HG02938 (cell line): ENCODE data around the gene COL10A1.

Experiments used
- ATAC-seq: cut with Tn5 transposase; IDR thresholded peaks from one replicate; pipeline ENCODE4 v1.9.1; 2021; ENCODE audit warnings: mild to moderate bottlenecking, moderate library complexity; ENCODE audit not compliant: unreplicated experiment

The COL10A1 gene

DNA sequence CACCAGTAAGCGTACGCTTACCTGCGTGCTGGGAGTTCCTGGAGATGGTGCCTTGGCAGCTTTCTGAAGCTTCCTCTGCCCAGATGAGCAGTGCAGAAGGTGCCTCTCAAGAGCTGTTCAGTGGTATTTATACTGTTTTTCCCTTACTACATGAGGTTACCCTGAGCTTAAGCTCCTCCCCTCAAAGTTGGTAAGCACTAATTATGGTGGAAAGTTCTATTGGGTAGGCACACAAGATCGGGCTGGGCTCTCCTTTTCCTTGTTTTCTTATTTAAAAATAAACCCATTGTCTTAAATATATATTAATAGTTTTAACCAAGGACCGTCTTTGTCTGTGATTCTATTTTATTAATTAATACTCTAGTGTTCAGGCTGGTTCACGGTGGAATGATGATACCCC lies at the start of gene COL10A1:
COL10A1 (minus strand) TSS at position 101 of the 400 bp plus-strand sequence. CDS start 640 bp downstream, outside the sequence.
- no peak for ATAC-seq

DNA sequence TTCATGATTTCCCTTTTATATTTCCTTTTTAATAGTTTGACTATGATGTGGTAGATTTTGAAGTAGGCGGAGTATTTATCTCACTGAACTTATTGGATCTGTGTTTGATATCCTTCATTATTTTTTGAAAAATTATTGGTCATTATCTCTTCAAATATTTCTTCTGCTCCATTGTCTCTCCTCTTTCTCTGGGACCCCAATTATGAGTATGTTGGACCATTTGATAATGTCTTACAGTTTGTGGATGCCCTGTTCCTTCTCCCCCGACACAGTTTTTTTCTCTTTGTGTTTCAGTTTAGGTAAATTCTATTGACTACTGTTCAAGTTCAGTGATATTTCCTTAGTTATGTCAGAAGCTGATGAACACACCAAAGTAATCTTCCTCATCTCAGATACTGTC lies 49.4 kb upstream of the COL10A1 start:
- ATAC-seq, result no peak

DNA sequence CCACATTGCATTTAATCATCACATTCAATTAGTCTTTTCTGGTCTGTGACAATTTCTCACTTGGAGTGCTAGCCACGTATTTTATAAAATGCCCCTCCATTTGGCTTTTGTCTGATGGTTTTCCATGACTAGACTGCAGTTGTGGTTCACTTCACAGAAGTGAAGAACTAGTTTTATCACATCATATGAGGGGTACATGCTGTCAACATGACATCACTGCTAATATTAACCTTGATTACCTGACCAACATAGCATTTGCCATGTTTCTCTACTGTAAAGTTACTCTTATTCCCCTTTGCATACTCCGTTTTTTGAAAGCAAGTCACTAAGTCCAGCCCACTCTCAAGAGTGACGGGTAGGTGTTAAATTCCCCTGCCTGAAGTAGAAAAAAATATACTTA lies 48.0 kb upstream of the COL10A1 start:
- no peak for ATAC-seq

DNA sequence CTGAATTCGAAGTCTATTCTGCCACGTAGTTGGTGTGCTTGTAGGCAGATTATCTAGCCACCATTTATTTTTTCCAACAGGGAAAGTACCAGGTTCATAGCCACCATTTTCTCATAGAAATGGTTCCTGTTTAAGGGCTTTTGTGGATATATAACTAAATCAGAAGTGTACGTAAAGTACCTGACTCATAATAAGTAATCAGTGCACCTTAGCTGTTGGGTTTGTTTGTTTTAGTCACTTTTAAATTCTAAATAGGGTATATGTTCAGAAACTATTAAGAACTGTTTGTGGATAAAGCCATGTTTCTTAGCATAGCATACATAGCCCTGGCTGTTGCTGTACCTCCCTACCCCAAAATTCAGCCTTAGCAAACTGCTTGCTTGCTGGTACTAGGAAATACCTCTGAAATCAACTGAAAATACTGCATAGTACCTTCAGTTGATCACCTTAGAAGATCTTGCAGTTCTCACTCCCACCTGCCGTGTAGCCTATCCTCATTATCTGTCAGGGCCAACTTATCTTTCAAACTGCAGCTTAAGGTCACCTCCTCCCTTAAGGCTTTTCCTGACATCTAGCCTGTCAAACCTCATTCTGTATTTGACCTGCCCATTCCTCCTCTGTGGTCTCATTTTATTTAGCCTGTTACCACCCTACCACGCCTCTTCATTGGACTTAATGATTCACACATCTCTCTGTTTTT lies 44.6 kb upstream of the COL10A1 start:
- no peak for ATAC-seq

DNA sequence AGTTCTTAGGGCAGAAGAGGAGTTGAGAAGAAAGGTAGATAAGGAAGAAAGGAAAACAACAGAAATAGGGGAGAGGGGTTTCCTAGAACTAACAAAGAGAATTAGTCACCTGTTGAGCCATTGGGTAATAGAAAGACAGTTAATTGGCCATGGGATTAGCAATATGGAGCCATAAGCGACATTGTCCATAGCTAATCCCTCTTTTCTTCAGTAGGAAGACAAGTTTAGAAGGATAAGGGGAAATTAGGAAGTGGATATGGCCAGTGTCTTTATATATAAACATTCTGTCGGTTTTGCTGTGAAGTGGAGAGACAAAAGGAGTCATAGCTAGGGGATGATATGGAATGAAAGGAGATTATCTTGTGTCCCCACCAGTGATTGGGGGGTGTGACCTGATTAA lies 43.9 kb upstream of the COL10A1 start:
- no peak for ATAC-seq

DNA sequence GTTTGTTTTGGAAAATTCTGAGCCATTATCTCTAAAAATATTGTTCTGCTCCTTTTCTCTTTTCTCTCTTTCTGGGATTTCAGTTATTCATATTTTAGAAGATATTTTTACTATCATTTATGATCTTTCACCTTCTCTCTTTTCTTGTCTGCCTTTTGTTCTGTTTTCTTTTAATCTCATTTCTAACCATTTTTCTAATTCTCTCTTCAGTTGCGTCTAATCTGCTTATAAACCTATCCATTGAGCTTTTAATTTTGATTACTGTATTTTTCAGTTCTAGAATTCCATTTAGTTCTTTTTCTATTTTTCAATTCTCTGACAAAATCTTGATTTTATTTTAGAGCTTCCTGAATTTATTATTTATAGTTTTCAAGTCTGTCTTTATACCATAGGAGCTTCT lies 42.2 kb upstream of the COL10A1 start:
- no peak for ATAC-seq

DNA sequence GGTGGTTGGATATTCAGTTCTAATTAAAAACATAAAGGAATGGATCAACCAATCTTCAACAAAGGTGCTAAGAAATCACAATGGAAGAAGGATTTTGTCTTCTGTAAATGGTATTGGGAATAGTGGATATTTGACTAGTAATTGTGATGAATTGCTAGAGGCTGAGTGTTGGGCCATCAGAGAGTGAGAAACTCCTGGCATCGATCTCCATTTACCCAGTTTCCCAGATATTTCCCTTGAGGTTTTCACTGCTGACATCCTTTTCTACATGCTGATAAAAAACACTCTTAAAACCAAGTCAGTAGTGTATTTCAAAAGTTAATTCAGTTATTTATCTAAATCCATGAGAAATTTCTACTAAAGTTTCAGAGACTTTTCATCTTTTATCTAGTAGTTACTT lies 40.4 kb upstream of the COL10A1 start:
- no peak for ATAC-seq

DNA sequence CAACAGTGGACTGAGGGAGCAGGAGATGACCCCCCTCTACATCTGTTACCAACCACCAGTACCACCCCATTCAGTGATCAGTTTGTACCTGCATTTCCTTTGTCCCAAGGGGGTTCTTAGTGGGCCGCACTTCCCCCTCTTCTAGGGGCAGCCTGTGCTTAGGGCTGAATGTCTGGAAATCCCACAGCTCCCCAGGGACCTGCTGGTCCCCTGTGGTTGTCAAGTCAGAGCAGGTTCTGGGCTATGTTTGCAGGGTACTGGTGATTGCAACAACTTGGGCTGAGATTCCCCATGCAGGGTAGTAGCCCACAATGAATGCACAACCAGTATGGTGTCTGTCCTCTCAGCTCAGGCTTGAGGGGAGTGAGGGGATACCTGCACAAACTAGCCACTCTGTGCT lies 39.7 kb upstream of the COL10A1 start:
- ATAC-seq, result no peak

DNA sequence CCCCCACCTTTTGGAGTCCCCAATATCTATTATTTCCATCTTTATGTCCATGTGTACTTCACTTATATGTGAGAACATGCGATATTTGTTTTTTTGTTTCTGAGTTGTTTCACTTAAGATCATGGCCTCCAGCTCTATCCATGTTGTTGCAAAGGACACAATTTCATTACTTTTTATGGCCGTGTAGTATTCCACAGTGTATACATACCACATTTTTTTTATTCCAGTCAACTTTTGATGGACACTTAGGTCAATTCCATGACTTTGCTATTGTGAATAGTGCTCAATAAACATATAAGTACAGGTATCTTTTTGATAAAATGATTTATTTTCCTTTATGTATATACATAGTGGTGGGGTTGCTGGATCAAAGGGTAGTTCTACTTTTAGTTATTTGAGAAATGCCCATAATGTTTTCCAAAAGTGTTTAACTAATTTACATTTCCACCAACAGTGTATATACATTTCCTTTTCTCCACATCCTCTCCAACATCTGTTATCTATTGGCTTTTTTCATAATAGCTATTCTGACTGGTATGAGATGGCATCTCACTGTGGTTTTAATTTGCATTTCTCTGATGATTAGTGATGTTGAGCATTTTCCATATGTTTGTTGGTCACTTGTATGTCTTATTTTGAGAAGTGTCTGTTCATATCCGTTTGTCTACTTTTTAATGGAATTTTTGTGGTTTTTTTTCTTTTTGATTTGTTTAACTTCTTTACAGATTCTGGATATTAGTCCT lies 34.0 kb upstream of the COL10A1 start:
- peak; percentile 52 for ATAC-seq

DNA sequence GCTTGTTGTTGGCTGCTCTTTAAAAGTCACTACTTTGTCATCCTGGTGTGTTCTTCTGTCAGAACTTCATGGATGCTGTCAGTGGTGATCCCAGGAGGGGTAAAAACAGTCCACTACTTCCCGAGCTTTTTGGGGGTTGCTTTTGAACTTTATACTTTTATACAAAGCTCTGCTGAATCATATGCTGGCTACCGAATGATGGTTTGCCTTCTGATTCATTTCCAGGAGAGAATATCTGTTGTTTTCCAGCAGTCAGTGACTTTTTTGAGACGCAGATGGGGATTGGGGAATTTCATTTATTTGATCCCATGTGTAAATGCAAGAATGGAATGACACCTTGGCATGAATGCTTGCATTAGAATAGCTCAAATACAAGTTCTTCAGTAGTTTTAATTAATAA lies 32.7 kb upstream of the COL10A1 start:
- ATAC-seq, result no peak

DNA sequence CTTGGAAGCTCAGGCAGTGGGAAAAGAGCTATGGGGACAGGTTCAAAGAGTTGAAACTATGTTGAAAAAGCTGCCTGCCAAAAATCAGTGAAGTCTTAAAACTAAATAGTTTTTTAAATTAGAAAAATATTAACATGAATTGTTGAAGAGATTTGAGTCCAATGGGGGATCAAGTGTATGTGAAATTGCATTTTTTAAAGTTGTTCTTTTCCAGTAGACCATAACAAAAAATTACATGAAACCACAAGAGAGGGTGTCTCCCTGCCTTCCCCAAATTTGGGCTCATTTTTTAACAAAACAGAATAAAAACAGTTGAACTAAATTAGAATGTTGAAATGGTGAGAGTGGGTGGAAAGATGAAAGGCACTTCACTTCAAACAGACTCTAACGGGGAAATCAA lies 31.5 kb upstream of the COL10A1 start:
- ATAC-seq, result no peak

DNA sequence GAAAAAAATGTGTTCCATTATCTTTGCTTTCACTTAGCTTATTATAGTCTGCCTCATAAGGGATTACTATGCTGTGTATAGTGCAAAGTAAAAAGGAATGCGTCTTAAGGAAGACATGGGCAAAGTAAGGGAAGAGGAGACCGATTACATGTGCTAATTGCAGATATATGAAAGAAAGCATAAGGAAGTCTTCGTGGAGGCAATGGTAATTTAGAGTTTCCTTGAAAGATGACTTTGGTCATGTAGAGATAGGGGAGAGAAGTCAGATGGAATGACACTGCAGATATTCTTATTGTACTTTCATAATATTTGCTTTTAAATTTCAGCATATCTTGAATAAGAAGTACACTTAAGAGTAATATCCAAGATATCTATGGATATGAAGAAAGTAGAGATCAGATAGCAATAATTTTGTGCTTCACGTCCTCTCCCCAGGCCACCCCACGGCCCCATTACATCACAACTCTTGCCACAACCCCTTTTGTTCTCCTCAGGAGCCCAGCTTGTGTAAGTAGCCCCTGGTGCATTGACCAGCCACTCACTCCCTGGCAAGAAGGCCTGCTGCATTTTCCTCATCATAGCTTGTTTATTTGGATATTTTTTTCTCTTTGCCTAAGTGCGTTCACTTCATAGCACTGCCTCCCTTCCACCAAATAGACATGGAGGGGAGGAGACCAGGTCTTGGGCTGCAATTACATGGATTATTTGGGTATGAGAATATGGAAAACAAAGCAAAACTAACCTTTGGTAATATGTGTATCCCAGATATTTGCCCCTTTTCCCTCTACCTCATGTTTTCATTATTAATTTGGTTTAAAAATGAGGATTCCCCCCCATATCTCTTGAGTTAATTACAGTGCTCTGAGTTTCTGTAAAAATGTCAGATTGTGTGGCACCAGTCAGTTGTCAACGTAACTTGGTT lies 30.7 kb upstream of the COL10A1 start:
- no peak for ATAC-seq

DNA sequence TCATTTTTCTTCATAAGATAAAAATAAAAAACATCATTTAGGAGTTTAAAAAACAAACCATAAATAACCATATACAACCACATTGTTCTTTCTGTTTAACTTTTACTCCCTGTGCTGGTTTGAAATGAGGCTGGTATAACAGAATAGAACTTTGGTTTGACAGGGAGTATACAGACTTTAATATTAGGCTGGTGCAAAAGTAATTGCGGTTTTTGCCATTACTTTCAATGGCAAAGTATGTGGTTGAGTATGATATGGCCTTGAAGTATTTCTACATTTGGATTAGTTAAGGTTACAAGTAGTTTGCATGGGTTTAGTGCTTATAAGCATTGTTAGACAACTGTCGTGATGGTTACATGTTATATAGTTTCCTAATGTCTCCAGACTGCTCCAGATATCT lies 29.0 kb upstream of the COL10A1 start:
- ATAC-seq, result no peak

DNA sequence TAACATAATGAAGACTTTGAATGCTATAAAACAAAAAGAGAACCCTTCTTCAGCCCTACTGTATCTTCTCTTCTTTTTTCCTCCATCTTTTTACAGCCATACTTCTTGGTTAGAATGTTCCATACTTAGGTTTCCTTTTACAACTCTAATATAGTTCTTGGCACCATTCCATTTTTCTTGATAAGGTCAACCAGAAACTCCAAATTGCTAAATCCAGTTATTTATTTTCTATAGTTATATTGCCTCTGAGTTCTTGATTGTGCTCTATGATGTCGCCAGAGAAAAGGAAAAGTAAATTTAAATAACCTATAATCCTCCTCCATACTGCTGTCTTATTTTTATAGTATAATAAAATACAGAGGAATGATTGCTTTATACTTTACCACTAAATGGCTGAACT lies 26.7 kb upstream of the COL10A1 start:
- no peak for ATAC-seq

DNA sequence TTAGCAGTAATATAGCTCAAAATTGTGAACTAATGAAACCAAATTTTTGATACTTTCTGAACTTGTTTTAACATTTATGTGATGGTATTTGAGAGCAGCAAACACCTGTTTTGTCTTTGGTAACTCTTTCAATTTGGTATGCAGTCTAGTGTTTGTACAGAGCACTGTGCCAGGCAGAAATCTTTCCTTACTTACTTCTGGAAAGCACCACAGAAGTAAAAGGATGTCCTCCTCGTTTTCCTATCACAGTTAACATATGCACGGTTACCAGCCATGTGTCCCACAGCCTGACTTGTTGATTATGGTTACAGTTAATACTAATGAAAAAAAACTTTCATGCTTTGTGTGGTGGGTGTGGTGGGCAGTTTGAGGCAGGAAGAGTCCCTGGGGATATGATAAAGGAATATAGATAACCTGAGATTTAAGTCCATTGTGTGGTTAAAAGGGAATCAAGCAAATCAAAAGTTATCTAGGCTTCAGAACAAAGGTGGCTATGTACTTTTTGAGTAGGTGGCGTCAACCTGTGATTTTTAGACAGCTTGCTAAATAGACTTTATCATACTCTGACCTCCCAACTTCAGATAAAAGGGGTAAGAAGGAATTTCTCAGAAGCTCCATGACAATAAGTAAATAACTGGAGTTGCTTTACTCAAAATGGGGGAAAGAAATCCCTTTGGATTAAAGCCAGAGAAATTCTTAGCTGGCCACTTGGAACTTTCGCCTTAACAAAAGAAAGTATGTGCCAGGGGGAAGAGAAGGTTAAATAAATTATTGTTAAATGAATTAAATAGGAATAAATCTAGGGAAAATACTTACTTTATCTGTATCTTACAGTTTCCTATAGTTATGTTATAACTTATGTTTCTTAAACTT lies 20.1 kb upstream of the COL10A1 start:
- no peak for ATAC-seq

DNA sequence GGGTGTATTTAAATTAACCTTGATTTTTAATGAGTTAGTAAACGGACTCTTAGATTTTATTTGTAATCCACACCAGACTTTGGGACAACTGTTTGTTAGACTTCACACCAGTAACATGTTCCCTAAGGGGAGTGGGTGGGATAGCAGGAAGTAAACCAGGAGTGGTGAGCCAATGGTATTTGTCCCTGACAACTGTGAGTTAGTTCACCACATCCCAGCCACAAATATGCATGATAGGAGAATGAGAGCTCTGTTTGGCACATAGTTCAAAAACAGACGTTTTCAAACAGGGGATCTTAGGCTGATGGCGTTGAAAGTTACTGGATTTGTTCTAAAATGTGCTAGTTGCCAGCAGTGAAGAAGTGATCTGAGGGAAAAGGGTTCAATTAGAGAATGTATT lies 18.7 kb upstream of the COL10A1 start:
- ATAC-seq, result no peak

DNA sequence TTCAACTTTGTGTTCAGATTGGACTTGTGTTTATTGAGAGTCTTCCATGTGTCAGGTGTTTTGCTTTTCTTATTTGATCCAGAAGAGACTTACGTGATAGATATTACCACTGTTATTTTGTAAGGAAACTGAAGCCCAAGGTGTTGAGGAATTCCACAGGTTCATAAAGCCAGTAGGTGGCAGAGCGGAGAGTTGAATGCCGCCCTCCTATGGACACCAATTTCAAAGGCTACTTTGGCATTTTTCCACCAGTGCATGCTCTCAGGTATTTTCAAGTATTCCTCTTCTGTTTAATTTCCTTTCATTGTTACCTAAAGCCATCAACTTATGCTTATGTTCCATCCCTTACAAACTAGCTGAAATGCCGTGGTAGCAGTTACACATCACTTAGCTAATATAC lies 14.0 kb upstream of the COL10A1 start:
- no peak for ATAC-seq

DNA sequence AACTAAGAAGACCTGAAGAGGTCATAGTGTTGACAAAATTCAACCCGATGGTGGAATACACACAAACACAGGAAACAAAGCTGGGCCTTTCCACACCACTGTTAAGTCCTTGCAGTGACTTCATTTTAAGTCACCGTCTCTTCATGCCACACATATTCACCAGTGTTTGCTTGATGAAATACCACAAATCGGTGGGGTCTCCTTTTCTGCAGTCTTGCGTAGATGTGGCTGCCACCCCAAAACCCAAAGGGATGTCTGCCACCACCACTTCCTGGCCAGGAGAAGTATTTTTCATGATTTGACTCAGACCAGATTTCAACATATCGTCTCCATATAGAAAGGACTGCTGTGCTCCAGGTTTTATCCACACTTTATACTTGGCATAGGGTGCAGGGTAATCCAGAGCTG lies 11.0 kb upstream of the COL10A1 start:
- ATAC-seq, result no peak

DNA sequence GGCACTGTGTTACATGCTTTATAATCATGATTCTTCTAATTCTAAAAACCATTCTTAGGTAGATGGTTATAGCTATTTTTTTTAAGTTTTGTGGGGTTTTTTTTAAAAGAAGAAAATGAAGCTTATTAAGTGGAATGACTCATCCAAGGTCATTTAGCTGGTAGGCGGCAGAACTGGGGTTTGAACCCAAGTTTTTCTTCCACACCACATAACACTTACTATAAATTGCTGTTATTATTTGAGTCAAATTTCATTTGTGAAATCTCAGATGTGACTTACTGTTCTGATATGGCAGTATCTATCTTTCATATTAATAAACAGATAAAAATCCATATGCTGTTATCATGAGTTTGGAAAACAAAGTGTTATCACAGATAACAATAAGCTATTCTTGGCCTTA lies 10.4 kb upstream of the COL10A1 start:
- ATAC-seq, result no peak

DNA sequence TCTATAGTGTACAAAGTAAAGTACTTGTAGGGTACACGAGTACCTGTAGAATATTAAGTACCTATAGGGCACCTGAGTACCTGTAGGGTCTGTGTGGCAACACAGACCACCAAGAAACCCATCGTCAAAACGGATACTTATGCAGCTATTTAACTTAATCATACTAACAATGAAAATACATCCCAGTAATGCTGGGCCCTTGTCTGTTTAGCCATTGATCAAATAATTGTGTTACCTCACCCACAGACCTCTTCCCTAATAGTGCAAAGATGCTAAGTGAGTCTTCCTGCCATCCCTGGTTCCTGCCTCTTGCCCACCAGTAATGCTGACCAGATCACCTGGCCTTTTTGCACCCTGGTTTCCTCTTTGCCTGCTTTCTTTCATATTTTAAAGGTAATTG lies 7.5 kb upstream of the COL10A1 start:
- ATAC-seq, result no peak
